ENCODE data around the gene SAMD4A. TPM values are rescaled to one million over a fixed set of nuclear protein-coding genes. Genes with fewer than 3 reads are reported as not detected.

SAMD4A gene
- total RNA-seq, 1 donor from 2014 or later, result 30.6 TPM

- Histone ChIP-seq H3K4me3 (no peak overlapping the region), H3K36me3 (no peaks in the 10 kb centered on the region), H3K27ac (no peak overlapping the region), H3K9me3 (no peaks in the 10 kb centered on the region), H3K4me1 (peaks cover 4% of the 10 kb centered on the region), H3K27me3 (ENCODE audit: low read depth) (no peaks in the 10 kb centered on the region)
- intact Hi-C loops (cut with DNase I), result no loop called here
- no peak for DNase-seq
- ATAC-seq, result no peak
- TF ChIP-seq, protein P1, sequence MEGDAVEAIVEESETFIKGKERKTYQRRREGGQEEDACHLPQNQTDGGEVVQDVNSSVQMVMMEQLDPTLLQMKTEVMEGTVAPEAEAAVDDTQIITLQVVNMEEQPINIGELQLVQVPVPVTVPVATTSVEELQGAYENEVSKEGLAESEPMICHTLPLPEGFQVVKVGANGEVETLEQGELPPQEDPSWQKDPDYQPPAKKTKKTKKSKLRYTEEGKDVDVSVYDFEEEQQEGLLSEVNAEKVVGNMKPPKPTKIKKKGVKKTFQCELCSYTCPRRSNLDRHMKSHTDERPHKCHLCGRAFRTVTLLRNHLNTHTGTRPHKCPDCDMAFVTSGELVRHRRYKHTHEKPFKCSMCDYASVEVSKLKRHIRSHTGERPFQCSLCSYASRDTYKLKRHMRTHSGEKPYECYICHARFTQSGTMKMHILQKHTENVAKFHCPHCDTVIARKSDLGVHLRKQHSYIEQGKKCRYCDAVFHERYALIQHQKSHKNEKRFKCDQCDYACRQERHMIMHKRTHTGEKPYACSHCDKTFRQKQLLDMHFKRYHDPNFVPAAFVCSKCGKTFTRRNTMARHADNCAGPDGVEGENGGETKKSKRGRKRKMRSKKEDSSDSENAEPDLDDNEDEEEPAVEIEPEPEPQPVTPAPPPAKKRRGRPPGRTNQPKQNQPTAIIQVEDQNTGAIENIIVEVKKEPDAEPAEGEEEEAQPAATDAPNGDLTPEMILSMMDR (IDR thresholded peaks at IDR 0.05), result no peak
Measured at GRCh38 chr14:54667026-54667744, 100.3 kb downstream of the SAMD4A start.

GRCh38 chr14:54667764-54668163, 100.8 kb downstream of the SAMD4A start:
- TF ChIP-seq, protein P1 (IDR thresholded peaks at IDR 0.05), result no peak
- H3K36me3 ChIP-seq, result no peaks in the 10 kb centered on the region
- H3K4me1 ChIP-seq, result peaks cover 6% of the 10 kb centered on the region
- no peak overlapping the region for H3K4me3 ChIP-seq
- no peak for DNase-seq
- H3K9me3 ChIP-seq, result no peaks in the 10 kb centered on the region
- no peak overlapping the region for H3K27ac ChIP-seq
- no peak for ATAC-seq
- no peaks in the 10 kb centered on the region for H3K27me3 ChIP-seq (ENCODE audit: low read depth)
- intact Hi-C loops (cut with DNase I), result no loop called here

DNA sequence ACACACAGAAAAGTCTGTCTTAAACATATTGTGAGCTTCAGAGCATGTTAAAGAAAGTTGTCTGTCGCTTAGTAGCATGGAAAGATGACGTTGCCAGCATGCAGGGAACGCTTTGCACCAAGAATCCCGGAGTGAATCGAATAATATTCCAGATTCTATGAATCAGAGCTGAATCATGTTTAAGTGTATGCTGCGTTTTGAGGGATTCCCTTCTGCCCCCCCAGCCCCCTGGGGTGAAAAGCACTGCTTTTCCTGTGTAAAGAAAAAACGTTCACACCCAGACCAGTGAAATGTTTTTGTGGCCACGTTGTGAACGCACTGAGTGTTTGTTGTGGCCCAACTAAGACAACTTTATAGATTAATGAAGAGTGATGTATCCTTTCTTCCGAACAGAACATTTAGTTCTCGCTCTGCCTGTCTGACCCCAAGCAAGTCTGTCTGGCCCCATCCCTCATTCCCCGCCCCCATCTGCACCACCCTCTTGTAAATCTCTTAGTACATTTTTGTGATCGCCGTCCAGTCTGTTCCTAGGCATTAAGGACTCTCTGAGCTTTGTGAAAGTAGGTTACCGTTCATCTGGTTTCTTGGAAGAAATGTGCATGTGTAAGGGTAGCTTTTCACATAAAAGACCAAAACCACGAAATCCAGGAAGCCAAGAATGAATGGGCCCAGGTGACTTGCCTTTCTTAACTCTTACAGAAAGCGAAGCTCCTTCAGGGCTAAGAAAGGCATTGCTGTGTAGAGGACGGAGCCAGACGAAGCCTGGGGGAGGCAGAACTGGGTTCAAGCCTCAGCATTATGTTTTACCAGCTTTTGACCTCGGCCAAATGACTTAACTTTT, 103.0 kb downstream of the SAMD4A start:
- H3K27me3 ChIP-seq (ENCODE audit: low read depth), result no peaks in the 10 kb centered on the region
- H3K27ac ChIP-seq, result no peak overlapping the region
- no peaks in the 10 kb centered on the region for H3K36me3 ChIP-seq
- H3K4me3 ChIP-seq, result no peak overlapping the region
- H3K9me3 ChIP-seq, result no peaks in the 10 kb centered on the region
- intact Hi-C loops (cut with DNase I), result no loop called here
- ATAC-seq, result peak; percentile 56 to 59
- TF ChIP-seq, protein P1 (IDR thresholded peaks at IDR 0.05), result no peak
- no peak for DNase-seq
- peaks cover 8% of the 10 kb centered on the region for H3K4me1 ChIP-seq

DNA sequence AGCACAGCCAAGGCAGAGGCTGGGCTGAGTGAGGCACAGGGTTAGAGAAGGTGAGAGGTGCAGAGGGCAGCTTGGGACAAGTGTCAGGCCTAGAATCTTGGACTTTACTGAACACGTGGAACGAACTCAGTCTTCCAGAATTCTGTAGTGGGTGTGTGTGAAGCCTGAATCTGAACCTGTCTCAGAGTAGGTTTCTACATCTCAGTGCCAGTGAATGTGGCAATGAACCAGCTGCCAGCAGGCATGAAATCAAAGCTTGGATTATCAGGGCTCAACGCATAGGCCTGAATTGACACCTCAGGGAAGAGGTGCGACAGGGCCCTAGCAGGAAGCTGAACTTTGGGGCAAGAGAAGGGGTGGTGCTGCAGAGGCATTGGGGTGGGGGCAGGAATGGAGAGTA, 104.6 kb downstream of the SAMD4A start:
- DNase-seq (no peak), ATAC-seq (no peak)
- H3K27me3 ChIP-seq (ENCODE audit: low read depth), result no peaks in the 10 kb centered on the region
- no peak overlapping the region for H3K27ac ChIP-seq
- intact Hi-C loops (cut with DNase I), result no loop called here
- peaks cover 11% of the 10 kb centered on the region for H3K4me1 ChIP-seq
- no peaks in the 10 kb centered on the region for H3K9me3 ChIP-seq
- TF ChIP-seq, protein P1 (IDR thresholded peaks at IDR 0.05), result no peak
- no peak overlapping the region for H3K4me3 ChIP-seq
- H3K36me3 ChIP-seq, result no peaks in the 10 kb centered on the region

DNA sequence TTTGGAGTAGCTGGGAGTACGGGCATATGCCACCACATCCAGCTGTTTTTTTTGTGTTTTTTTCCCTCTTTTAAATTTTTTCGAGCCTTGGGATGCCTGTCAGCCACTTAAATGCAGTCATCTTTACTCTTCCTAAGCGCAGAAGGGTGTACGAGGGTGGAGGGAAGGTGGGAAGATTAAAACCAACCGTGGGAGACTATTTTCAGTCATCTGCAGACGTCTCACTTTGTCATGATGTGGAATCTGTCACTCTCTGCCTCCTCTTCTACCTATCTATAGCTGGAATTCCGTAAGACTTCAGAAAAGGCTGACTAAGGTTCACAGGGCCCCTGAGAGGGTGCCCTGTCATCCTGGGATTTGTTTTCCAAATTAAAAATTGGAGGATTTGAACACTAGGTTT, 105.3 kb downstream of the SAMD4A start:
- H3K4me3 ChIP-seq, result no peak overlapping the region
- intact Hi-C loops (cut with DNase I), result no loop called here

More for the DNA sequence above, 105.3 kb downstream of the SAMD4A start:
- Histone ChIP-seq H3K9me3 (no peaks in the 10 kb centered on the region), H3K36me3 (no peaks in the 10 kb centered on the region), H3K27me3 (ENCODE audit: low read depth) (no peaks in the 10 kb centered on the region), H3K4me1 (peaks cover 17% of the 10 kb centered on the region), H3K27ac (no peak overlapping the region)
- DNase-seq (no peak), ATAC-seq (no peak)
- TF ChIP-seq, protein P1 (IDR thresholded peaks at IDR 0.05), result no peak

Data from lower lobe of right lung (tissue), 2 donors.